Measurements from ENCODE around the gene RNF187. TPM values are rescaled to one million over a fixed set of nuclear protein-coding genes. Genes with fewer than 3 reads are reported as not detected.

RNF187 gene
- total RNA-seq, 1 experiment from 2014 or later = 143 TPM

GRCh38 chr1:228446852-228447251, 40.3 kb upstream of the RNF187 start:
- intact Hi-C loops (cut with micrococcal nuclease; ENCODE audit: unreplicated experiment) (no loop called here), in situ Hi-C loops (cut with HindIII; ENCODE audit: low pct_unique_long_range_greater_than_20kb, low sequenced_read_pairs) (no loop called here)
- no peak for TF ChIP-seq TCF7L2 (IDR thresholded peaks at IDR 0.05; ENCODE audit: low read depth, low read length)
- ATAC-seq (0 out of 2 replicates have a peak, but pooled peaks have one; percentile 50), DNase-seq (ENCODE audit: low read depth, low spot score) (no peak)
- H3K36me3 ChIP-seq (ENCODE audit: control insufficient read depth, insufficient read depth, low read length) = no peaks in the 10 kb centered on the region
- H3K9me3 ChIP-seq (ENCODE audit: control insufficient read depth, insufficient read depth, low read depth, low read length) = no peaks in the 10 kb centered on the region
- no TSS peak for BruUV-seq (replicated peaks)
- peaks cover 3% of the 10 kb centered on the region; the same call in 1 of the 2 replicates for H3K4me1 ChIP-seq (ENCODE audit: control insufficient read depth, insufficient read depth, low read length)
- H3K4me3 ChIP-seq (ENCODE audit: low read depth in 2 of 2, low read length in 2 of 2) = no peak overlapping the region
- no peak overlapping the region for H3K27ac ChIP-seq (ENCODE audit: low read length)
- CTCF ChIA-PET = no interaction called here
- peaks cover 3% of the 10 kb centered on the region; the same call in 1 of the 2 replicates for H3K27me3 ChIP-seq (ENCODE audit: control insufficient read depth, insufficient read depth, low read length)
- POLR2A ChIA-PET = no interaction called here

DNA sequence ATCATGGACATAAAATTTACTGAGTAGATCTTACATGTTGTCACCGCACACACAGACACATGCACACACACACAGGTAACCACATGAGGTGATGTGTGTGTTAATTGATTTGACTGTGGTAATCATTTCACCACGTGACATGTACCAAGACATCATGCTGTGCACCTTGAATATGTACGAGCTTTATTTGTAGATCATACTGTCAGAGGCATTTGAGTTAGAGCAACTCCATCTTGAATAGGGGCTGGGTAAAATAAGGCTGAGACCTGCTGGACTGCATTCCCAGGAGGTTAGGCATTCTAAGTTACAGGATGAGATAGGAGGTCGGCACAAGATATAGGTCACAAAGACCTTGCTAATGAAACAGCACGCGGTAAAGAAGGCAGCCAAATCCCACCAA, 38.8 kb upstream of the RNF187 start:
- H3K27me3 ChIP-seq (ENCODE audit: control insufficient read depth, insufficient read depth, low read length) = peaks cover 3% of the 10 kb centered on the region; the same call in 1 of the 2 replicates
- DNase-seq (ENCODE audit: low read depth, low spot score) (no peak), ATAC-seq (no peak)
- BruUV-seq (replicated peaks) = no TSS peak
- intact Hi-C loops (cut with micrococcal nuclease; ENCODE audit: unreplicated experiment) = no loop called here
- H3K36me3 ChIP-seq (ENCODE audit: control insufficient read depth, insufficient read depth, low read length) = no peaks in the 10 kb centered on the region
- H3K4me3 ChIP-seq (ENCODE audit: low read depth in 2 of 2, low read length in 2 of 2) = no peak overlapping the region
- in situ Hi-C loops (cut with HindIII; ENCODE audit: low pct_unique_long_range_greater_than_20kb, low sequenced_read_pairs) = no loop called here
- H3K4me1 ChIP-seq (ENCODE audit: control insufficient read depth, insufficient read depth, low read length) = peaks cover 8% of the 10 kb centered on the region; the same call in 1 of the 2 replicates
- ChIA-PET POLR2A (no interaction called here), CTCF (no interaction called here)
- no peak for TF ChIP-seq TCF7L2 (IDR thresholded peaks at IDR 0.05; ENCODE audit: low read depth, low read length)
- TF ChIP-seq, protein P1, sequence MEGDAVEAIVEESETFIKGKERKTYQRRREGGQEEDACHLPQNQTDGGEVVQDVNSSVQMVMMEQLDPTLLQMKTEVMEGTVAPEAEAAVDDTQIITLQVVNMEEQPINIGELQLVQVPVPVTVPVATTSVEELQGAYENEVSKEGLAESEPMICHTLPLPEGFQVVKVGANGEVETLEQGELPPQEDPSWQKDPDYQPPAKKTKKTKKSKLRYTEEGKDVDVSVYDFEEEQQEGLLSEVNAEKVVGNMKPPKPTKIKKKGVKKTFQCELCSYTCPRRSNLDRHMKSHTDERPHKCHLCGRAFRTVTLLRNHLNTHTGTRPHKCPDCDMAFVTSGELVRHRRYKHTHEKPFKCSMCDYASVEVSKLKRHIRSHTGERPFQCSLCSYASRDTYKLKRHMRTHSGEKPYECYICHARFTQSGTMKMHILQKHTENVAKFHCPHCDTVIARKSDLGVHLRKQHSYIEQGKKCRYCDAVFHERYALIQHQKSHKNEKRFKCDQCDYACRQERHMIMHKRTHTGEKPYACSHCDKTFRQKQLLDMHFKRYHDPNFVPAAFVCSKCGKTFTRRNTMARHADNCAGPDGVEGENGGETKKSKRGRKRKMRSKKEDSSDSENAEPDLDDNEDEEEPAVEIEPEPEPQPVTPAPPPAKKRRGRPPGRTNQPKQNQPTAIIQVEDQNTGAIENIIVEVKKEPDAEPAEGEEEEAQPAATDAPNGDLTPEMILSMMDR (IDR thresholded peaks at IDR 0.05) = no peak
- no peak for TF ChIP-seq POLR2AphosphoS5 (IDR thresholded peaks at IDR 0.05; ENCODE audit: low read depth, low read length)
- H3K9me3 ChIP-seq (ENCODE audit: control insufficient read depth, insufficient read depth, low read depth, low read length) = no peaks in the 10 kb centered on the region
- no peak overlapping the region for H3K27ac ChIP-seq (ENCODE audit: low read length)

GRCh38 chr1:228450200-228450599, 37.0 kb upstream of the RNF187 start:
- CTCF ChIA-PET = no interaction called here

More at GRCh38 chr1:228450200-228450599, 37.0 kb upstream of the RNF187 start:
- peaks cover 2% of the 10 kb centered on the region; the same call in 1 of the 2 replicates for H3K27me3 ChIP-seq (ENCODE audit: control insufficient read depth, insufficient read depth, low read length)
- no peak overlapping the region for H3K4me3 ChIP-seq (ENCODE audit: low read depth in 2 of 2, low read length in 2 of 2)
- intact Hi-C loops (cut with micrococcal nuclease; ENCODE audit: unreplicated experiment) = no loop called here
- H3K27ac ChIP-seq (ENCODE audit: low read length) = no peak overlapping the region
- POLR2A ChIA-PET = no interaction called here
- BruUV-seq (replicated peaks) = no TSS peak
- peaks cover 15% of the 10 kb centered on the region for H3K4me1 ChIP-seq (ENCODE audit: control insufficient read depth, insufficient read depth, low read length)
- in situ Hi-C loops (cut with HindIII; ENCODE audit: low pct_unique_long_range_greater_than_20kb, low sequenced_read_pairs) = no loop called here
- ATAC-seq (no peak), DNase-seq (ENCODE audit: low read depth, low spot score) (no peak)
- H3K9me3 ChIP-seq (ENCODE audit: control insufficient read depth, insufficient read depth, low read depth, low read length) = no peaks in the 10 kb centered on the region
- TF ChIP-seq, protein P1 (IDR thresholded peaks at IDR 0.05) = no peak
- TF ChIP-seq TCF7L2 (IDR thresholded peaks at IDR 0.05; ENCODE audit: low read depth, low read length) (no peak), POLR2AphosphoS5 (IDR thresholded peaks at IDR 0.05; ENCODE audit: low read depth, low read length) (no peak), SIN3A (IDR thresholded peaks at IDR 0.05; ENCODE audit: borderline replicate concordance, insufficient read depth, low read depth, low read length) (no peak)
- no peaks in the 10 kb centered on the region for H3K36me3 ChIP-seq (ENCODE audit: control insufficient read depth, insufficient read depth, low read length)

Data from Panc1 (cell line).